ENCODE data around the gene EGR1.

Gene EGR1

GRCh38 chr5:138458384-138458783 lies 6.9 kb upstream of the EGR1 start:
- Histone ChIP-seq H3K4me3 (ENCODE audit: low read length) (no peak overlapping the region), H3K27me3 (replicated peaks; ENCODE audit: insufficient read depth, low read length) (no peaks in the 10 kb centered on the region; the same call in 1 of the 2 replicates), H3F3A (ENCODE audit: insufficient read depth, low read length) (no peaks in the 10 kb centered on the region), H3K4me2 (ENCODE audit: low read depth, low read length) (no peak overlapping the region), H3K9ac (ENCODE audit: low read length) (no peak overlapping the region), H3K9me3 (replicated peaks; ENCODE audit: insufficient read depth, low read length) (no peaks in the 10 kb centered on the region), H3K4me1 (ENCODE audit: low read length) (peaks cover 8% of the 10 kb centered on the region), H2AFZ (ENCODE audit: low read length) (no peak overlapping the region), H4K20me1 (ENCODE audit: insufficient read depth, low read length) (no peaks in the 10 kb centered on the region), H3K36me3 (replicated peaks; ENCODE audit: insufficient read depth, low read length) (no peaks in the 10 kb centered on the region), H3K27ac (ENCODE audit: low read length) (no peak overlapping the region), H3K9me2 (replicated peaks; ENCODE audit: insufficient read depth, low read length) (no peaks in the 10 kb centered on the region), H3K79me2 (ENCODE audit: low read length) (no peaks in the 10 kb centered on the region)
- no peak for DNase-seq
- TF ChIP-seq EZH2phosphoT487 (IDR thresholded peaks at IDR 0.05; ENCODE audit: low read length) (no peak), EZH2 (optimal IDR thresholded peaks at IDR 0.05; ENCODE audit: low read depth, low read length) (no peak)
- TF ChIP-seq, protein P1, sequence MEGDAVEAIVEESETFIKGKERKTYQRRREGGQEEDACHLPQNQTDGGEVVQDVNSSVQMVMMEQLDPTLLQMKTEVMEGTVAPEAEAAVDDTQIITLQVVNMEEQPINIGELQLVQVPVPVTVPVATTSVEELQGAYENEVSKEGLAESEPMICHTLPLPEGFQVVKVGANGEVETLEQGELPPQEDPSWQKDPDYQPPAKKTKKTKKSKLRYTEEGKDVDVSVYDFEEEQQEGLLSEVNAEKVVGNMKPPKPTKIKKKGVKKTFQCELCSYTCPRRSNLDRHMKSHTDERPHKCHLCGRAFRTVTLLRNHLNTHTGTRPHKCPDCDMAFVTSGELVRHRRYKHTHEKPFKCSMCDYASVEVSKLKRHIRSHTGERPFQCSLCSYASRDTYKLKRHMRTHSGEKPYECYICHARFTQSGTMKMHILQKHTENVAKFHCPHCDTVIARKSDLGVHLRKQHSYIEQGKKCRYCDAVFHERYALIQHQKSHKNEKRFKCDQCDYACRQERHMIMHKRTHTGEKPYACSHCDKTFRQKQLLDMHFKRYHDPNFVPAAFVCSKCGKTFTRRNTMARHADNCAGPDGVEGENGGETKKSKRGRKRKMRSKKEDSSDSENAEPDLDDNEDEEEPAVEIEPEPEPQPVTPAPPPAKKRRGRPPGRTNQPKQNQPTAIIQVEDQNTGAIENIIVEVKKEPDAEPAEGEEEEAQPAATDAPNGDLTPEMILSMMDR (IDR thresholded peaks at IDR 0.05; ENCODE audit: low read length), result no peak

GRCh38 chr5:138458856-138459255 lies 6.4 kb upstream of the EGR1 start:
- H3F3A ChIP-seq (ENCODE audit: insufficient read depth, low read length), result no peaks in the 10 kb centered on the region
- no peaks in the 10 kb centered on the region; the same call in 1 of the 2 replicates for H3K27me3 ChIP-seq (replicated peaks; ENCODE audit: insufficient read depth, low read length)
- H3K9me3 ChIP-seq (replicated peaks; ENCODE audit: insufficient read depth, low read length), result no peaks in the 10 kb centered on the region
- H2AFZ ChIP-seq (ENCODE audit: low read length), result peak overlapping the region; percentile 68
- H3K79me2 ChIP-seq (ENCODE audit: low read length), result no peaks in the 10 kb centered on the region
- H3K9ac ChIP-seq (ENCODE audit: low read length), result no peak overlapping the region
- no peak for DNase-seq
- H3K4me2 ChIP-seq (ENCODE audit: low read depth, low read length), result no peak overlapping the region
- H3K27ac ChIP-seq (ENCODE audit: low read length), result no peak overlapping the region
- TF ChIP-seq EZH2phosphoT487 (IDR thresholded peaks at IDR 0.05; ENCODE audit: low read length) (no peak), EZH2 (optimal IDR thresholded peaks at IDR 0.05; ENCODE audit: low read depth, low read length) (no peak)
- TF ChIP-seq, protein P1 (IDR thresholded peaks at IDR 0.05; ENCODE audit: low read length), result no peak
- no peaks in the 10 kb centered on the region for H4K20me1 ChIP-seq (ENCODE audit: insufficient read depth, low read length)
- H3K9me2 ChIP-seq (replicated peaks; ENCODE audit: insufficient read depth, low read length), result no peaks in the 10 kb centered on the region
- no peaks in the 10 kb centered on the region for H3K36me3 ChIP-seq (replicated peaks; ENCODE audit: insufficient read depth, low read length)
- H3K4me1 ChIP-seq (ENCODE audit: low read length), result peaks cover 8% of the 10 kb centered on the region
- no peak overlapping the region for H3K4me3 ChIP-seq (ENCODE audit: low read length)

DNA sequence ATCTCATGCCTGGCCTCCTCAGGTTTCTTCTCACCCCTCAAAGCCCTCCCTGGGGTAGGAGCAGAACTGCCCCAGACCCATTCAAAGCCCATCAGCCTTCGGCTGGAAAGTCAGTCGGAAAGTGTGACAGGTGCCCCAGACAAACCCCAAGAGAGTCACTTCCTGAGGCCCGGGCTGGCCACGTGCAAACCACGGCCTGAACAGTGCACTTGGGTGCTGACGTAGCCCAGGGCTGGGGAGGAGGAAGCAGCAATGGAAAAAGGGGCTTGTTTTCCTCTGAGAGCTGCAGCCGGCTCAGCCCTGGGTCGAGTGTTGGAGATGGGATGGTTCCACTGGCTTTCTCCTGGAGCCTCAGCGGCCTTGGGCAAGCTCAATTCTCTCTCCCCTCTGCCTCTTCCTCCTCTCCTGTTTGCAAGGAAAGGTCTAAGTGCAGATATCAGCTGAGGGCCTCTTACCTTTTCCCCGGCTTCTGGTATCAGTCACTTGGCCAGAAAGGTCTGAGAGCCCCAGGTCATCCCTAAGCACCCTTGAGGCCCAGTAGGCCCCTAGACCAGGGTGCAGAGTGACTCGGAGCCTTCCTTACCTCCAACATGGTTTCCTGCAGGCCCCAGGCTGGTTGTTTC lies 5.9 kb upstream of the EGR1 start:
- Histone ChIP-seq H3K4me1 (ENCODE audit: low read length) (peaks cover 8% of the 10 kb centered on the region), H3F3A (ENCODE audit: insufficient read depth, low read length) (peaks cover 3% of the 10 kb centered on the region; the same call in 1 of the 2 replicates), H3K27ac (ENCODE audit: low read length) (no peak overlapping the region), H3K4me3 (ENCODE audit: low read length) (no peak overlapping the region), H4K20me1 (ENCODE audit: insufficient read depth, low read length) (no peaks in the 10 kb centered on the region), H3K79me2 (ENCODE audit: low read length) (no peaks in the 10 kb centered on the region), H3K9me3 (replicated peaks; ENCODE audit: insufficient read depth, low read length) (no peaks in the 10 kb centered on the region), H3K9me2 (replicated peaks; ENCODE audit: insufficient read depth, low read length) (no peaks in the 10 kb centered on the region), H3K4me2 (ENCODE audit: low read depth, low read length) (no peak overlapping the region), H3K9ac (ENCODE audit: low read length) (no peak overlapping the region), H3K36me3 (replicated peaks; ENCODE audit: insufficient read depth, low read length) (no peaks in the 10 kb centered on the region), H3K27me3 (replicated peaks; ENCODE audit: insufficient read depth, low read length) (no peaks in the 10 kb centered on the region; the same call in 1 of the 2 replicates), H2AFZ (ENCODE audit: low read length) (peak overlapping the region; percentile 68)
- DNase-seq, result peak; percentile 45
- TF ChIP-seq, protein P1 (IDR thresholded peaks at IDR 0.05; ENCODE audit: low read length), result no peak
- no peak for TF ChIP-seq EZH2phosphoT487 (IDR thresholded peaks at IDR 0.05; ENCODE audit: low read length)
- TF ChIP-seq EZH2 (optimal IDR thresholded peaks at IDR 0.05; ENCODE audit: low read depth, low read length), result no peak

Data from MM.1S (cell line).